Measurements from ENCODE around the gene POLR1H.

Gene POLR1H

DNA sequence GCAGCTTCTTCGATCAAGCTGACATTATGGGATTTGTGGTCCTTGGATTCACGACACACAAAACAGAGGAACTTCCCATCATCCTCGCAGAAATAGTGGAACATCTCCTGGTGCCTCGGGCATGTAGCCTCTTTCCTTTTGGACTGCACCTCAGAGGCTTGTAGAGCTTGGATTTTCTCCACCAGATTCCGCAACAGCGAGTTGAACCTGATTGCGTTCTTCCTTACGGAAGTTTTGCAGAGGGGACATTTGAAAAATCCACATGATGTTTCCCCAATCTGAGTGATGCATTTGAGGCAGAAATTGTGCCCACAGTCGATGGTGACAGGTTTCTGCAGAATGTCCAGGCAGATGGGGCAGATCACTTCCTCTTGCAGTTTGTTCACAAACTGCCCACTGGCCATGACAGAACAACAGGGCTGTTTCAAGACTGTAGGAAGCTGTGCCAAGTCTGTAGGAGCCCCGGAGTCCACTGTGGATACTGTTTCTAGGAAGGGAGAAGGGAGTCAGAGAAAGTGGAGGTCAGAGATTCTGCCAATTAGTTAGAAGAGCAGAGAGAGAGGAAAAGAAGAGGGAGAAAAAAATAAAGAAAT, 51.4 kb downstream of the POLR1H start:
- CTCF ChIA-PET, result interaction anchor here (1.0 to 4.0 kb wide), 5 partner anchors 8 to 18 kb away, joined by 4 to 31 read pairs (median 5); no protein-coding TSS in a partner anchor
- POLR2A ChIA-PET, result no interaction called here
- TF ChIP-seq CTCF (IDR thresholded peaks at IDR 0.05; ENCODE audit: control extremely low read depth, extremely low read depth, low read depth, missing control alignments), result no peak
- DNase-seq (ENCODE audit: extremely low spot score), result no peak

DNA sequence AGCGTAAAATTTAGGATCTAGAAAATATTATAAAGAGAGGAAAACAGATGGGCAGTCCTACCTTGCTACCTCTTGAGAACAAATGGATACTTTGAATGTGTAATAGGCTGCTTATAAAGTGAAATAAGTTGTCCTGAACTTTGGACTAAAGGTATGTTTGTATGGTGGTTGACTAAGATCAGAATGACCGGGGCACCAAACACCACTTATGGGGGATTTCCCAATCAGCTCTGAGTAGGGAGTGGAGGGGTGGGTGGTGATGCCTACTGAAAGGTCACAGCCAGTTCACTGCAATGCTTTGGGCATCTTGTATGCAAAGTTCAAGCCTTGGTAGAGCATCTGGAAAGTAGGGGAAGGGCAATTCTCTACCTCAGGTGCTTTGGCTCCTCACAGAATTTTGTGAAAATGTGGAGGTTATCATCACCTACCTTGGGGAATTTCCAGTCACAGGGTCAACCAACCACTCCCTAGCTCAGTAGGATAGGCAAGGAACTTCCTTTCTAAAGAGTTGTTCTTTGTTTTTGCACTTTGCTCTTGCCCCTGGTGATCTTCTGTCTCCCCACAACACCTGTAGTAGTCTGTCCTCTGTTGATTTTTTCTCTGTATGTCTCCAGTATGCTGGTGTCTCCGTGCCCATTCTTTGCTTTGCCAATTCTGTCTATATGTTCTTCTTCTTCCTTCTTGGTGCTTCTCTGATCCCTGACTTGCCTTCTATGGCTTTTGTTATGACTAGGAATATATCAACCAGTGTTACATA, 52.1 kb downstream of the POLR1H start, which contains the start of gene TRIM31:
Gene TRIM31, minus strand, starts transcription at position 88 of the 757 bp plus-strand sequence. CDS start 285 bp downstream, outside the sequence.
- peak; percentile 20 for DNase-seq (ENCODE audit: extremely low spot score)
- no peak for TF ChIP-seq CTCF (IDR thresholded peaks at IDR 0.05; ENCODE audit: control extremely low read depth, extremely low read depth, low read depth, missing control alignments)
- POLR2A ChIA-PET, result no interaction called here
- CTCF ChIA-PET, result interaction anchor here (1.0 to 4.0 kb wide), 4 partner anchors 8 to 18 kb away, joined by 4 to 31 read pairs (median 14); no protein-coding TSS in a partner anchor

DNA sequence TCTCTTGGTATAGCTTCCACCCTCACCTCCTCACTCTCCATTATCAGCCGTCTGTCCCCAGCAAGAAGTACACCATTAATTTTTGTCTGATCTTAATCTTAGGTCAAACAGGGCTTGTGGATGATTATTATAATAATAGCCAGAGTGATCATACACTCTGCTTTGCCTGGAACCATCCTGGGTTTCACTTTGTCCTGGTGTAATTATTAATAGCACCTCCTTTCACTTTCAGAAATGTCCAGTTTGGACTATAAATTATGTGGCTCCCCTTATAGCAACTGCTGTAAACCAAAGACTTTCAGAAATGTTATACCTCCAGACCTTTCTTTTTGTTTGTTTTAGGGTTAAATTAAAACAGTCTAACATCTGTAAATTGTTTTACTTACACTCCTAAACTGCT, 52.8 kb downstream of the POLR1H start:
- POLR2A ChIA-PET, result no interaction called here
- CTCF ChIA-PET, result interaction anchor here (1.0 to 4.0 kb wide), 4 partner anchors 9 to 17 kb away, joined by 4 to 31 read pairs (median 14); no protein-coding TSS in a partner anchor
- no peak for DNase-seq (ENCODE audit: extremely low spot score)
- no peak for TF ChIP-seq CTCF (IDR thresholded peaks at IDR 0.05; ENCODE audit: control extremely low read depth, extremely low read depth, low read depth, missing control alignments)
